IMR-90 (cell line): ENCODE measurements around the gene GALNT9. TPM values are rescaled to one million over a fixed set of nuclear protein-coding genes. Genes with fewer than 3 reads are reported as not detected.

ENCODE experiments used
- ATAC-seq: fragments of 200-7000 bp; cut with Tn5 transposase; 2 replicates; pipeline ENCODE4 v1.9.1; 2020; ENCODE audit warnings: low read depth, mild to moderate bottlenecking, moderate library complexity
- BruUV-seq: library from RNA; stranded (reverse); fragments of 400-500 nt; replicated peaks from 2 replicates; lab custom pipeline; 2021; lab: Mats Ljungman, UMichigan
- CTCF ChIA-PET: fragments of 300-600 bp; formaldehyde crosslinking; extraction: SDS; loops from one replicate; lab custom pipeline; 2021; ENCODE audit warnings: antibody characterized with exemption; lab: Yijun Ruan, JAX
- POLR2A ChIA-PET: fragments of 300-600 bp; sonication (Branson Sonifier 250); formaldehyde crosslinking; loops from one replicate; lab custom pipeline; 2022; ENCODE audit warnings: antibody characterized with exemption; ENCODE audit not compliant: unreplicated experiment; lab: Charles Lee
- DNase-seq: peaks from one replicate; pipeline ENCODE4 v3.0.0; 2013
- H2AFZ ChIP-seq: replicated peaks from 2 replicates; pipeline ENCODE3; 2013; ENCODE audit warnings: low read length, mild to moderate bottlenecking; ENCODE audit not compliant: poor library complexity
- H2AK5ac ChIP-seq: 2 replicates; pipeline ENCODE4 v1.6.1; 2013; ENCODE audit warnings: low read depth, low read length, inconsistent platforms
- H2AK9ac ChIP-seq: replicated peaks from 2 replicates; pipeline ENCODE3; 2013; ENCODE audit warnings: mild to moderate bottlenecking, low read depth, low read length, moderate library complexity; ENCODE audit not compliant: poor library complexity
- H2BK120ac ChIP-seq: 2 replicates; pipeline ENCODE4 v1.6.1; 2013; ENCODE audit warnings: low read depth, low read length, inconsistent platforms
- H2BK15ac ChIP-seq: 3 replicates; pipeline ENCODE4 v1.6.1; 2013; ENCODE audit warnings: low read depth, low read length, inconsistent platforms
- H2BK20ac ChIP-seq: 2 replicates; pipeline ENCODE4 v1.6.1; 2013; ENCODE audit warnings: low read depth, mild to moderate bottlenecking, inconsistent platforms, low read length, moderate library complexity
- H2BK5ac ChIP-seq: 2 replicates; pipeline ENCODE4 v1.6.1; 2013; ENCODE audit warnings: mild to moderate bottlenecking, low read depth, low read length, inconsistent platforms; ENCODE audit not compliant: poor library complexity, severe bottlenecking
- H3K14ac ChIP-seq: replicated peaks from 2 replicates; pipeline ENCODE4 v1.6.1; 2013; ENCODE audit warnings: low read depth, low read length, inconsistent platforms
- H3K18ac ChIP-seq: 2 replicates; pipeline ENCODE4 v1.6.1; 2013; ENCODE audit warnings: low read depth, low read length, control low read depth
- H3K23ac ChIP-seq: 2 replicates; pipeline ENCODE4 v1.6.1; 2013; ENCODE audit warnings: low read depth, low read length, inconsistent platforms
- H3K27ac ChIP-seq: 2 replicates; pipeline ENCODE4 v1.5.1; 2013; ENCODE audit warnings: mild to moderate bottlenecking, control low read depth, low read length; ENCODE audit not compliant: insufficient read depth
- H3K27me3 ChIP-seq: 2 replicates; pipeline ENCODE4 v1.6.1; 2013; ENCODE audit warnings: low read length; ENCODE audit not compliant: control insufficient read depth, insufficient read depth
- H3K36me3 ChIP-seq: 2 replicates; pipeline ENCODE4 v1.6.1; 2013; ENCODE audit warnings: low read length, mixed read lengths; ENCODE audit not compliant: control insufficient read depth, insufficient read depth
- H3K4ac ChIP-seq: 2 replicates; pipeline ENCODE4 v1.6.1; 2013; ENCODE audit warnings: low read depth, low read length, inconsistent platforms
- H3K4me1 ChIP-seq: 2 replicates; pipeline ENCODE4 v1.6.1; 2013; ENCODE audit warnings: low read length, mixed read lengths; ENCODE audit not compliant: control insufficient read depth, insufficient read depth
- H3K4me2 ChIP-seq: 2 replicates; pipeline ENCODE4 v1.6.1; 2013; ENCODE audit warnings: low read depth, mild to moderate bottlenecking, control low read depth, low read length, moderate library complexity
- H3K4me3 ChIP-seq: 2 replicates; pipeline ENCODE4 v1.5.1; 2013; ENCODE audit warnings: low read depth, mild to moderate bottlenecking, control low read depth, low read length, moderate library complexity; ENCODE audit not compliant: insufficient read depth
- H3K56ac ChIP-seq: 2 replicates; pipeline ENCODE4 v1.6.1; 2013; ENCODE audit warnings: low read length, inconsistent platforms; ENCODE audit not compliant: insufficient read depth; ENCODE audit errors: extremely low read depth
- H3K79me1 ChIP-seq, 2 experiments: 2 replicates each; pipeline ENCODE4 v1.6.1; 2013; ENCODE audit warnings: low read length in 2 of 2, inconsistent platforms in 1 of 2, low read depth in 1 of 2
- H3K9ac ChIP-seq: 2 replicates; pipeline ENCODE4 v1.6.1; 2013; ENCODE audit warnings: low read depth, low read length, control low read depth
- H3K9me1 ChIP-seq: 2 replicates; pipeline ENCODE4 v1.6.1; 2013; ENCODE audit warnings: low read length, inconsistent platforms; ENCODE audit not compliant: insufficient read depth
- H3K9me3 ChIP-seq: 2 replicates; pipeline ENCODE4 v1.6.1; 2013; ENCODE audit warnings: low read length; ENCODE audit not compliant: control insufficient read depth, insufficient read depth
- H4K20me1 ChIP-seq: 2 replicates; pipeline ENCODE4 v1.6.1; 2013; ENCODE audit warnings: low read length, inconsistent platforms; ENCODE audit not compliant: insufficient read depth
- H4K5ac ChIP-seq: 2 replicates; pipeline ENCODE4 v1.6.1; 2013; ENCODE audit warnings: mild to moderate bottlenecking, low read depth, low read length, control low read depth
- H4K8ac ChIP-seq, 2 experiments: 2 replicates each; pipeline ENCODE4 v1.6.1; 2013; ENCODE audit warnings: low read depth in 2 of 2, low read length in 2 of 2, control low read depth in 1 of 2, inconsistent platforms in 1 of 2
- H4K91ac ChIP-seq: 2 replicates; pipeline ENCODE4 v1.6.1; 2013; ENCODE audit warnings: low read depth, low read length, inconsistent platforms; ENCODE audit not compliant: insufficient read depth
- BHLHE40 ChIP-seq: fragments of 150-350 bp; IDR thresholded peaks from 2 replicates; pipeline ENCODE4 v1.6.1; 2016; ENCODE audit warnings: mild to moderate bottlenecking, low read depth, low read length
- CEBPB ChIP-seq: IDR thresholded peaks from 2 replicates; pipeline ENCODE4 v1.6.1; 2012; ENCODE audit warnings: low read depth, low read length, improper control_type of control experiment
- CHD1 ChIP-seq: IDR thresholded peaks from 2 replicates; pipeline ENCODE4 v1.6.1; 2012; ENCODE audit warnings: low read depth, low read length, improper control_type of control experiment
- CTCF ChIP-seq: conservative IDR thresholded peaks from 2 replicates; pipeline ENCODE4 v1.5.1; 2012; ENCODE audit warnings: mild to moderate bottlenecking, low read depth, low read length, improper control_type of control experiment
- ELK1 ChIP-seq: fragments of 150-350 bp; IDR thresholded peaks from 2 replicates; pipeline ENCODE4 v1.6.1; 2016; ENCODE audit warnings: low read depth, mild to moderate bottlenecking, low read length, moderate library complexity, borderline replicate concordance
- FOS ChIP-seq: fragments of 150-350 bp; IDR thresholded peaks from 2 replicates; pipeline ENCODE4 v1.6.1; 2016; ENCODE audit warnings: low read depth, low read length
- MAFK ChIP-seq: IDR thresholded peaks from 2 replicates; pipeline ENCODE4 v1.6.1; 2012; ENCODE audit warnings: low read depth, low read length, improper control_type of control experiment
- MAZ ChIP-seq: IDR thresholded peaks from 2 replicates; pipeline ENCODE4 v1.6.1; 2012; ENCODE audit warnings: low read depth, mild to moderate bottlenecking, low read length, improper control_type of control experiment, moderate library complexity, borderline replicate concordance
- MXI1 ChIP-seq: IDR thresholded peaks from 2 replicates; pipeline ENCODE4 v1.6.1; 2012; ENCODE audit warnings: low read depth, mild to moderate bottlenecking, low read length, moderate library complexity, borderline replicate concordance
- NFE2L2 ChIP-seq: fragments of 150-350 bp; IDR thresholded peaks from 2 replicates; pipeline ENCODE4 v1.6.1; 2016; ENCODE audit warnings: low read depth, mild to moderate bottlenecking, low read length
- POLR2A ChIP-seq: IDR thresholded peaks from 2 replicates; pipeline ENCODE4 v1.6.1; 2012; ENCODE audit warnings: mild to moderate bottlenecking, low read depth, low read length
- RAD21 ChIP-seq: IDR thresholded peaks from 2 replicates; pipeline ENCODE4 v1.6.1; 2012; ENCODE audit warnings: low read length, improper control_type of control experiment
- RCOR1 ChIP-seq: IDR thresholded peaks from 2 replicates; pipeline ENCODE4 v1.6.1; 2012; ENCODE audit warnings: mild to moderate bottlenecking, low read length, improper control_type of control experiment; ENCODE audit not compliant: insufficient replicate concordance
- RFX5 ChIP-seq: IDR thresholded peaks from 2 replicates; pipeline ENCODE4 v1.8.0; 2012; ENCODE audit warnings: low read depth, mild to moderate bottlenecking, low read length, moderate library complexity
- SMC3 ChIP-seq: fragments of 150-350 bp; IDR thresholded peaks from 2 replicates; pipeline ENCODE4 v1.6.1; 2016; ENCODE audit warnings: low read depth, mild to moderate bottlenecking, antibody characterized with exemption, low read length, moderate library complexity
- USF2 ChIP-seq: fragments of 150-350 bp; IDR thresholded peaks from 2 replicates; pipeline ENCODE4 v1.6.1; 2017; ENCODE audit warnings: mild to moderate bottlenecking, antibody characterized with exemption, low read length, low read depth
- WGBS, 2 experiments: methylation state at CpG; one replicate each; pipeline versions ENCODE4 v1.1.5 to v1.1.7; 2013; ENCODE audit warnings: missing lambda C conversion rate in 2 of 2; ENCODE audit not compliant: insufficient read length in 1 of 2; ENCODE audit errors: extremely low coverage in 2 of 2; 5-methylcytosine and 5-hydroxymethylcytosine counted together
- dilution Hi-C: fragments of 300-500 bp; cut with HindIII; formaldehyde crosslinking; loops from one replicate; pipeline ENCODE4 v1.14.3; 2018; ENCODE audit warnings: low sequenced_read_pairs; ENCODE audit not compliant: unreplicated experiment
- in situ Hi-C: fragments of 300-500 bp; cut with MboI; formaldehyde crosslinking; loops from 3 replicates; pipeline ENCODE4 v1.14.3; 2019; ENCODE audit warnings: low sequenced_read_pairs, inconsistent platforms, mixed read lengths
- intact Hi-C: fragments of 100-400 bp; cut with micrococcal nuclease; formaldehyde crosslinking; loops from 2 replicates; pipeline ENCODE4 v1.10.0; 2022
- polyA plus RNA-seq, 3 experiments: library from polyadenylated mRNA; depleted of rRNA; stranded (reverse); fragments of >200 nt; gene quantifications; 2 replicates each; pipeline ENCODE4 v1.2.3, GENCODE V29; 2012; ENCODE audit warnings: low replicate concordance in 1 of 3
- total RNA-seq: library from RNA; depleted of rRNA; stranded (reverse); fragments of >200 nt; gene quantifications from 2 replicates; pipeline ENCODE4 v1.2.3, GENCODE V29; 2012

Gene GALNT9
- total and polyA plus RNA-seq, 2 of the 4 experiments (the other 2 are of a cell fraction): under 0.01 to 0.12 TPM

GRCh38 chr12:132343294-132344004 is 14.1 kb upstream of the GALNT9 start:
- WGBS, 2 experiments: 6% methylated on average over 5 of the region's 23 CpGs; no CpG with 5 or more reads in 1 of the 2 experiments

More at GRCh38 chr12:132343294-132344004, 14.1 kb upstream of the GALNT9 start:
- Histone ChIP-seq H3K27me3 (peaks cover 5% of the 10 kb centered on the region; the same call in 1 of the 2 replicates), H3K4me2 (no peak overlapping the region), H3K79me1 (no peaks in the 10 kb centered on the region), H3K9me3 (peaks cover 18% of the 10 kb centered on the region), H3K23ac (no peak overlapping the region), H2BK20ac (no peak overlapping the region), H2BK15ac (no peak overlapping the region), H3K36me3 (no peaks in the 10 kb centered on the region), H3K4ac (no peak overlapping the region), H4K8ac (no peak overlapping the region), H3K56ac (no peak overlapping the region), H3K14ac (no peak overlapping the region), H2AK5ac (no peak overlapping the region), H3K9ac (no peak overlapping the region), H4K5ac (no peak overlapping the region), H3K4me1 (no peaks in the 10 kb centered on the region), H2BK5ac (no peak overlapping the region), H2AK9ac (no peak overlapping the region), H4K20me1 (no peaks in the 10 kb centered on the region), H3K27ac (no peak overlapping the region), H3K18ac (no peak overlapping the region), H4K91ac (no peak overlapping the region), H2BK120ac (no peak overlapping the region), H3K4me3 (no peak overlapping the region), H3K9me1 (no peaks in the 10 kb centered on the region), H2AFZ (peak overlapping the region; percentile 24)
- ChIA-PET CTCF (no interaction called here), POLR2A (no interaction called here)
- dilution Hi-C loops (no loop called here), intact Hi-C loops (no loop called here), in situ Hi-C loops (no loop called here)
- DNase-seq (no peak), ATAC-seq (no peak)
- TF ChIP-seq CTCF: no peak
- no peak for TF ChIP-seq MXI1
- no peak for TF ChIP-seq USF2
- no peak for TF ChIP-seq FOS
- no peak for TF ChIP-seq CEBPB
- no peak for TF ChIP-seq CHD1
- TF ChIP-seq RAD21: no peak
- TF ChIP-seq RFX5: no peak
- no peak for TF ChIP-seq SMC3
- TF ChIP-seq NFE2L2: no peak
- no peak for TF ChIP-seq MAZ
- TF ChIP-seq RCOR1: no peak
- TF ChIP-seq MAFK: no peak
- TF ChIP-seq BHLHE40: no peak
- TF ChIP-seq ELK1: no peak
- no peak for TF ChIP-seq POLR2A
- BruUV-seq: no TSS peak
